CD4-positive, CD25-positive, alpha-beta regulatory T cell (primary cell): ENCODE data around the gene UNK. TPM values are rescaled to one million over a fixed set of nuclear protein-coding genes. Genes with fewer than 3 reads are reported as not detected.
"Not testable (repeated sequence)": the region's sequence is repeated elsewhere in the genome, so short reads cannot be mapped to it uniquely, and the experiment has no call there.

Experiments
- ATAC-seq, 2 donors: fragments of 150-1000 bp; cut with Tn5 transposase; one replicate each; pipeline ENCODE4 v1.10.0; 2021; ENCODE audit warnings: low read depth in 2 of 2, moderate number of reproducible peaks in 2 of 2, moderate library complexity in 1 of 2
- DNase-seq, 3 donors: peaks; one replicate each; pipeline versions ENCODE4 v3.0.0 to v3.0.0-alpha.2; 2012 to 2022; ENCODE audit warnings: mixed read lengths in 1 of 3
- H3K27ac ChIP-seq: one replicate; pipeline ENCODE4 v1.7.0; 2013; ENCODE audit warnings: mild to moderate bottlenecking, low read length; ENCODE audit not compliant: insufficient read depth, poor library complexity, severe bottlenecking
- H3K27me3 ChIP-seq: one replicate; pipeline ENCODE4 v1.7.0; 2013; ENCODE audit warnings: low read length; ENCODE audit not compliant: control insufficient read depth, insufficient read depth
- H3K36me3 ChIP-seq: one replicate; pipeline ENCODE4 v1.7.0; 2013; ENCODE audit warnings: mild to moderate bottlenecking, low read length, moderate library complexity; ENCODE audit not compliant: control insufficient read depth, insufficient read depth
- H3K4me1 ChIP-seq: 2 replicates; pipeline ENCODE4 v1.7.0; 2013; ENCODE audit warnings: mild to moderate bottlenecking, low read length; ENCODE audit not compliant: insufficient read depth, control insufficient read depth, poor library complexity, severe bottlenecking
- H3K4me3 ChIP-seq: one replicate; pipeline ENCODE4 v1.7.0; 2013; ENCODE audit warnings: low read depth, mild to moderate bottlenecking, low read length, moderate library complexity
- H3K9me3 ChIP-seq, 2 experiments: 1 replicate in 1 of 2; 2 replicates in 1 of 2; pipeline ENCODE4 v1.7.0; 2013; ENCODE audit warnings: low read length in 2 of 2, mild to moderate bottlenecking in 1 of 2, moderate library complexity in 1 of 2; ENCODE audit not compliant: control insufficient read depth in 2 of 2
- H3K27ac Mint-ChIP-seq, 3 donors: one replicate each; pipeline ENCODE4 v1.8.0; 2020 to 2022; ENCODE audit warnings: mild to moderate bottlenecking in 3 of 3, mixed read lengths in 3 of 3, moderate library complexity in 2 of 3
- H3K27me3 Mint-ChIP-seq: one replicate; pipeline ENCODE4 v1.8.0; 2022; ENCODE audit warnings: mild to moderate bottlenecking, mixed read lengths
- H3K36me3 Mint-ChIP-seq: one replicate; pipeline ENCODE4 v1.8.0; 2020; ENCODE audit warnings: mixed read lengths
- H3K4me1 Mint-ChIP-seq, 4 donors: one replicate each; pipeline ENCODE4 v1.8.0; 2020 to 2022; ENCODE audit warnings: mixed read lengths in 4 of 4, mild to moderate bottlenecking in 1 of 4
- H3K4me3 Mint-ChIP-seq, 4 donors: one replicate each; pipeline ENCODE4 v1.8.0; 2020 to 2022; ENCODE audit warnings: mild to moderate bottlenecking in 4 of 4, mixed read lengths in 4 of 4, moderate library complexity in 3 of 4
- H3K9me3 Mint-ChIP-seq, 7 donors: one replicate each; pipeline ENCODE4 v1.8.0; 2020 to 2022; ENCODE audit warnings: mixed read lengths in 7 of 7, mild to moderate bottlenecking in 3 of 7, moderate library complexity in 2 of 7
- polyA plus RNA-seq, 4 donors: library from polyadenylated mRNA; unstranded; fragments of 300-500 nt; fragmentation: Illumina TruSeq; gene quantifications; one replicate each; pipeline ENCODE4 v1.2.3, GENCODE V29; 2021
- total RNA-seq: library from RNA; stranded (reverse); gene quantifications from one replicate; pipeline ENCODE4 v1.2.3, GENCODE V29; 2022

The UNK gene
- total and polyA plus RNA-seq, 5 donors from 2014 or later, result 15.3 to 33.9 (median 24.2) TPM

DNA sequence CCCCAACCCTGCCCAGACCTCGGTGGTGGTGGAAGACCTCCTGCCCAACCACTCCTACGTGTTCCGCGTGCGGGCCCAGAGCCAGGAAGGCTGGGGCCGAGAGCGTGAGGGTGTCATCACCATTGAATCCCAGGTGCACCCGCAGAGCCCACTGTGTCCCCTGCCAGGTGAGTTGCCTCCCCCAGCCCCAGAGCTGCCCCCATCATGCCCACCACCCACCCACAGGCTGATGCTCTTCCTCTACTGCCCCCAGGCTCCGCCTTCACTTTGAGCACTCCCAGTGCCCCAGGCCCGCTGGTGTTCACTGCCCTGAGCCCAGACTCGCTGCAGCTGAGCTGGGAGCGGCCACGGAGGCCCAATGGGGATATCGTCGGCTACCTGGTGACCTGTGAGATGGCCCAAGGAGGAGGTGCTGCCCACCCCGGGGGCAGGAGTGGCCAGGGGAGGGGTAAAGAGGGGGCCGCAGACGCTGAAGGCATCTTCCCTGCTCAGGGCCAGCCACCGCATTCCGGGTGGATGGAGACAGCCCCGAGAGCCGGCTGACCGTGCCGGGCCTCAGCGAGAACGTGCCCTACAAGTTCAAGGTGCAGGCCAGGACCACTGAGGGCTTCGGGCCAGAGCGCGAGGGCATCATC lies 28.0 kb upstream of the UNK start:
- Mint-ChIP-seq H3K4me3 (no peak overlapping the region), H3K4me1 (peaks cover 0 to 19% (median 5%) of the 10 kb centered on the region in 4 donors), H3K9me3 (no peaks in the 10 kb centered on the region), H3K27ac (no peak overlapping the region), H3K27me3 (no peaks in the 10 kb centered on the region), H3K36me3 (no peaks in the 10 kb centered on the region)
- H3K27me3 ChIP-seq, result no peaks in the 10 kb centered on the region
- H3K4me1 ChIP-seq, result peaks cover 17% of the 10 kb centered on the region
- H3K36me3 ChIP-seq, result no peaks in the 10 kb centered on the region
- DNase-seq (no peak), ATAC-seq (no peak)
- no peak overlapping the region for H3K27ac ChIP-seq
- H3K4me3 ChIP-seq, result no peak overlapping the region
- no peaks in the 10 kb centered on the region for H3K9me3 ChIP-seq

DNA sequence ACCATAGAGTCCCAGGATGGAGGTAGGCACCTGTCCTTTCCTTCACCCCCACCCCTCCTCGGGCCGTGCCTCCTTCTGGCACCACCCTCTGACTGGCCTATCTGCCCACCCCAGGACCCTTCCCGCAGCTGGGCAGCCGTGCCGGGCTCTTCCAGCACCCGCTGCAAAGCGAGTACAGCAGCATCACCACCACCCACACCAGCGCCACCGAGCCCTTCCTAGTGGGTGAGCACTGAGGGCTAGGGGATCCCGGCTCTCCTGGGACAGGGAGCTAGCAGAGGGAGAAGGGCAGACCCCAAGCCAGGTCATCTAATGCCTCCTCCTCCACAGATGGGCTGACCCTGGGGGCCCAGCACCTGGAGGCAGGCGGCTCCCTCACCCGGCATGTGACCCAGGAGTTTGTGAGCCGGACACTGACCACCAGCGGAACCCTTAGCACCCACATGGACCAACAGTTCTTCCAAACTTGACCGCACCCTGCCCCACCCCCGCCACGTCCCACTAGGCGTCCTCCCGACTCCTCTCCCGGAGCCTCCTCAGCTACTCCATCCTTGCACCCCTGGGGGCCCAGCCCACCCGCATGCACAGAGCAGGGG lies 27.4 kb upstream of the UNK start:
- Mint-ChIP-seq H3K36me3 (no peaks in the 10 kb centered on the region), H3K4me3 (peak overlapping the region in 1 of 4 donors; percentile 54), H3K4me1 (peaks cover 0 to 19% (median 5%) of the 10 kb centered on the region in 4 donors), H3K27me3 (no peaks in the 10 kb centered on the region), H3K27ac (no peak overlapping the region), H3K9me3 (no peaks in the 10 kb centered on the region)
- Histone ChIP-seq H3K36me3 (no peaks in the 10 kb centered on the region), H3K27me3 (no peaks in the 10 kb centered on the region), H3K4me1 (peaks cover 17% of the 10 kb centered on the region), H3K27ac (no peak overlapping the region), H3K4me3 (no peak overlapping the region), H3K9me3 (no peaks in the 10 kb centered on the region)
- ATAC-seq, result no peak
- no peak for DNase-seq

DNA sequence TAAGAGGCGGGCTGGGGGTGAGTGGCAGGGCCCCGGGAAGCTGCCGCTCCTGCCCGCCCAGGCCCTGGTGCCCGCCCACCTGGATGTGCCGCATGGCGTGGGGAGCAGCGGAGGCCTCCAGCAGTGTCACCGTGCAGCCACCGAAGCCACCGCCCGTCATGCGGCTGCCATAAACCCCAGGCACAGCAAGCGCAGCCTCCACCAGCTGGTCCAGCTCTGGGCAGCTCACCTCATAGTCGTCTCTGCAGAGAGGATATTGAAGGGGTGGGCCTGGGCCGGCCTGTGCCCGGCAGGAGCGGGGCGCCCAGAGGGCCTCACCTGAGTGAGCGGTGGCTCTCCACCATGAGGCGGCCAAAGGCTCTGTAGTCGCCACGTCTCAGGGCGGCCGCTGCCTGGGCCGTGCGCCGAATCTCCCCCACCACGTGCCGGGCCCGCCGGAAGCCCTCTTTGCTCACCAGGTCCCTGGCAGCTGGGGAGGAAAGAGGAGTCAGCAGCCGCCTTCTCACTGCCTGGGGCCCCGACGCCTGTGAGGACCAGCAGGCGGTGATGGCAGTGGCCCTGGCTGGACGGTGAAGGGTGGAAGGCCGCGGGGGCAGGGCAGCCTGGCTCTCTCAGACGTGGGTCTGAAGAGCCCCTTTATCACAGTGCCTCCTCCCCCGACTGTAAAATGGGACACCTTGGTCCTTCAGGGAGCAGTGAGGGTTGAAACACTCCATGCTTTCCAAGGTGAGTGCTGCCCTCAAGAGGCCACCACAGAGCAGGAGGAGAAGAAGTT lies 26.3 kb upstream of the UNK start:
- no peaks in the 10 kb centered on the region for H3K9me3 Mint-ChIP-seq
- peaks cover 0 to 21% (median 5%) of the 10 kb centered on the region in 4 donors for H3K4me1 Mint-ChIP-seq
- H3K36me3 Mint-ChIP-seq, result no peaks in the 10 kb centered on the region
- no peak overlapping the region for H3K27ac Mint-ChIP-seq
- Histone ChIP-seq H3K27me3 (no peaks in the 10 kb centered on the region), H3K4me1 (peaks cover 12% of the 10 kb centered on the region), H3K4me3 (no peak overlapping the region), H3K9me3 (no peaks in the 10 kb centered on the region), H3K27ac (no peak overlapping the region), H3K36me3 (no peaks in the 10 kb centered on the region)
- ATAC-seq, result no peak
- no peak for DNase-seq
- no peaks in the 10 kb centered on the region for H3K27me3 Mint-ChIP-seq
- H3K4me3 Mint-ChIP-seq, result peak overlapping the region in 1 of 4 donors; percentile 87

DNA sequence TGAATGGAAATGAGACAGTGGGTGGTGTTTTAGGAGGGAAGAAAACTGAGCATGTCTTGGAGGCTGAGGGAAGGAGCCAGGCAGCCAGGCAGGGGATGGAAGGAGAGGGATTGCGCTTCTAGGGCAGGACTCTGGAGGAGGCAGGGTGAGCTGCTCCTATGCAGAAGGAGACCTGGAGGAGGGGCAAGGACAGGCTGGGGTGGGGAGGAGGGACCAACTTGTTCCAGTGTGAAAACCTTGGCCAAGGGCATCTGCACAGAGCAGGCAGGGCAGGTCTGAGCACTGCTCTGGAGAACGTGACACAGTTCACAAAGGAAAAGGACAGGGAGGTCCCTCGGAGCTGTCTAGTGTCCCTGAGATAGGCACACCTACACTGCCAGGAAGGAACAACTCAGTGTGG lies 25.1 kb upstream of the UNK start:
- Mint-ChIP-seq H3K27ac (peak overlapping the region in 1 of 3 donors; percentile 32), H3K27me3 (no peaks in the 10 kb centered on the region)
- ATAC-seq, result no peak

DNA sequence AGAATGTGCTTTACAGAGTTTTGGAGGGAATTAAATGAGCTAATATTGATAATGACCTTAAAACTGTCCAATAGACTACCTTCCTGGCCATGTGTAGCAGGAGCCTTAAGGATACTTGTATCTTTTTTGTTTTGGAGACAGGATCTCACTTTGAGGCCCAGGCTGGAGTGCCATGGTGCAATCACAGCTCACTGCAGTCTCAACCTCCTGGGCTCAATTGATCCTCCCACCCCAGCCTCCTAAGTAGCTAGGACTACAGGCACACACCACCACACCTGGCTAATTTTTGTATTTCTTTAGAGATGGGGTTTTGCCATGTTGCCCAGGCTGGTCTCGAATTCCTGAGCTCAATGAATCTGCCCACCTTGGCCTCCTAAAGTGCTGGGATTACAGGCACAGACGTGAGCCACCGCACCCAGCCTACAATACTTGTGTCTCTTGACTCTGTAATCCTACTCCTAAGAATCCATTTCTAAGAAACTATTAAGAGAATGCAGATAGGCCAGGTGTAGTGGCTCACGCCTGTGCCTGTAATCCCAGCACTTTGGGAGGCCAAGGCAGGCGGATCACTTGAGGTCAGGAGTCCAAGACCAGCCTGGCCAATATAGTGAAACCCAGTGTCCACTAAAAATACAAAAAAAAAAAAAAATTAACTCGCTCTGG lies 24.5 kb upstream of the UNK start:
- not testable (repeated sequence) for H3K27me3 Mint-ChIP-seq, ATAC-seq, H3K9me3 ChIP-seq, H3K27me3 ChIP-seq, H3K4me3 ChIP-seq, H3K9me3 Mint-ChIP-seq, H3K4me3 Mint-ChIP-seq, H3K36me3 Mint-ChIP-seq, DNase-seq, H3K36me3 ChIP-seq, H3K27ac Mint-ChIP-seq, H3K27ac ChIP-seq
- peaks cover 0 to 24% (median 0%) of the 10 kb centered on the region in 4 donors for H3K4me1 Mint-ChIP-seq
- peaks cover 16% of the 10 kb centered on the region for H3K4me1 ChIP-seq

More for the DNA sequence above, 25.1 kb upstream of the UNK start:
- no peak overlapping the region for H3K4me3 ChIP-seq
- H3K9me3 ChIP-seq, result no peaks in the 10 kb centered on the region
- no peak overlapping the region for H3K4me3 Mint-ChIP-seq
- DNase-seq, result no peak
- H3K36me3 Mint-ChIP-seq, result no peaks in the 10 kb centered on the region
- no peaks in the 10 kb centered on the region for H3K9me3 Mint-ChIP-seq
- H3K4me1 ChIP-seq, result peaks cover 11% of the 10 kb centered on the region
- peaks cover 0 to 29% (median 5%) of the 10 kb centered on the region in 4 donors for H3K4me1 Mint-ChIP-seq
- no peaks in the 10 kb centered on the region for H3K27me3 ChIP-seq
- no peak overlapping the region for H3K27ac ChIP-seq
- no peaks in the 10 kb centered on the region for H3K36me3 ChIP-seq

DNA sequence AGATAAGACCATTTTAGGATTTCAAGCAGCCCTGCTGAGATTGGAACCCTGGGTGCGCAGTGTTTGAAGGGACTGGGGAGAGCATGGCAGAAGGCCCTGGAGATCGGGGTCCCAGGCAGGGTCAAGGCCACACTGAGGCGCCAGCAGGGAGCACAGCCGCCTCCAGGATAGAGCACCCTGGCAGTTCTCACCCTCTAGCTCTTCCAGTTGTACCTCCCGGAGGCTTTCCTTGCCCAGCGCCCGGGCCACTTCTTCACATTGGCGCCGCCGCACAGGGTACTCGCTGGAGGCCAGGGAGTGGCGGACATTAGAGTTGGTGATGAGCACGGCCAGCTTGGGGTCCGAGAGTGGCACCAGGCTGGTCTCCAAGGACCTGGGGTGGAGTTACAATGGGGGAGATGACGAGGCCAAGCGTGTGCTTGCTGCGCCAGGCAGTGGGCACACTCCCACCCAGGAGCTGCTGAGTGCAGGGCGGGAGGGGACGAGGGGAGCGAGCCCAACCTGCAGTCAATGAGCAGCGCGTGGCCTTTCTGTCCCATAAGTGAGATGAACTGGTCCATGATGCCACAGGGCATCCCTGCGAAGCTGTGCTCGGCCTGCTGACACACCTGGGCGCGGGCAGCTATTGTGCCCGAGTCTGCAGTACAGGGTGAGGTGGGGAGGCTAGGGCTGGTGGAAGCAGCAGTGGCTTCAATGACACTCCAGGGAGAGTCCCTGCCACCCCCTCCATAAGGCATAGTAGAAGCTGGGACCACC lies 21.9 kb upstream of the UNK start:
- H3K4me1 ChIP-seq, result peaks cover 19% of the 10 kb centered on the region
- no peak overlapping the region for H3K27ac ChIP-seq
- no peaks in the 10 kb centered on the region for H3K9me3 ChIP-seq
- peak overlapping the region; percentile 54 to 74 (median 66) for H3K4me3 Mint-ChIP-seq
- H3K9me3 Mint-ChIP-seq, result no peaks in the 10 kb centered on the region
- ATAC-seq, result no peak
- no peaks in the 10 kb centered on the region for H3K27me3 Mint-ChIP-seq
- no peaks in the 10 kb centered on the region for H3K27me3 ChIP-seq
- H3K4me3 ChIP-seq, result no peak overlapping the region
- no peaks in the 10 kb centered on the region for H3K36me3 ChIP-seq
- no peaks in the 10 kb centered on the region for H3K36me3 Mint-ChIP-seq
- H3K4me1 Mint-ChIP-seq, result peaks cover 0 to 29% (median 0%) of the 10 kb centered on the region in 4 donors
- no peak for DNase-seq
- H3K27ac Mint-ChIP-seq, result peak overlapping the region in 1 of 3 donors; percentile 42

DNA sequence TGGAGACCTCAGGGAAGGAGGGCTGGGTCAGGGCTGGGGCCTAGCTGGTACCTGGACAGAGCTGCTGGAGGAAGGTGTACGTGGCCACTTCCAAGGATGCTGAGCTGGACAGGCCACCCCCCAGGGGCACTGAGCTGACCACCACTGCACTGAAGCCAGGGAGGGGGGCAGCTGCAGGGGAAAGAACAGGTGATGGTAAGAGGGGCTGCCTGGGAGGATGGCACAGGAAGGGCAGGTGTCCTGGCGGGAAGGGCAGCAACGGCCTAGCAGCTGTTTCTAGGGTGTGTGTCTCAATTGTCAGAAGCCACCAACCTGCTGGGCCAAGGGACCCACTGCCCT lies 21.4 kb upstream of the UNK start:
- Mint-ChIP-seq H3K9me3 (no peaks in the 10 kb centered on the region), H3K4me1 (peaks cover 0 to 29% (median 0%) of the 10 kb centered on the region in 4 donors), H3K27me3 (peaks cover 1% of the 10 kb centered on the region), H3K27ac (no peak overlapping the region), H3K36me3 (no peaks in the 10 kb centered on the region), H3K4me3 (peak overlapping the region in 3 of 4 donors; percentile 58 to 79 (median 74))
- Histone ChIP-seq H3K27me3 (no peaks in the 10 kb centered on the region), H3K36me3 (no peaks in the 10 kb centered on the region), H3K4me1 (peaks cover 19% of the 10 kb centered on the region), H3K27ac (no peak overlapping the region), H3K9me3 (no peaks in the 10 kb centered on the region), H3K4me3 (no peak overlapping the region)
- ATAC-seq (no peak), DNase-seq (no peak)
